H9 (cell line): ENCODE measurements around the gene KCND1. TPM values are rescaled to one million over a fixed set of nuclear protein-coding genes. Genes with fewer than 3 reads are reported as not detected.

Experiments
- DNase-seq: peaks from one replicate; pipeline ENCODE4 v3.0.0-alpha.2; 2017
- H2AFZ ChIP-seq: one replicate; pipeline ENCODE4 v1.6.1; 2013; ENCODE audit warnings: mild to moderate bottlenecking, low read length, control low read depth, moderate library complexity
- H2AK5ac ChIP-seq: 2 replicates; pipeline ENCODE4 v1.6.1; 2013; ENCODE audit warnings: low read length, control low read depth, mixed read lengths; ENCODE audit not compliant: insufficient read length
- H2BK120ac ChIP-seq: one replicate; pipeline ENCODE4 v1.6.1; 2013; ENCODE audit warnings: low read depth, mild to moderate bottlenecking, low read length, control low read depth, inconsistent platforms; ENCODE audit not compliant: poor library complexity, severe bottlenecking
- H2BK12ac ChIP-seq: 2 replicates; pipeline ENCODE4 v1.6.1; 2013; ENCODE audit warnings: low read length, control low read depth, mixed read lengths, low read depth; ENCODE audit not compliant: insufficient read length
- H2BK15ac ChIP-seq: 2 replicates; pipeline ENCODE4 v1.6.1; 2013; ENCODE audit warnings: low read depth, low read length, control low read depth
- H2BK20ac ChIP-seq: one replicate; pipeline ENCODE4 v1.6.1; 2013; ENCODE audit warnings: low read depth, mild to moderate bottlenecking, low read length, control low read depth, inconsistent platforms; ENCODE audit not compliant: poor library complexity, severe bottlenecking
- H2BK5ac ChIP-seq: 2 replicates; pipeline ENCODE4 v1.6.1; 2013; ENCODE audit warnings: low read length, control low read depth, mixed read lengths; ENCODE audit not compliant: insufficient read length
- H3K14ac ChIP-seq: 2 replicates; pipeline ENCODE4 v1.6.1; 2013; ENCODE audit warnings: low read length, control low read depth; ENCODE audit not compliant: insufficient read depth
- H3K18ac ChIP-seq: 2 replicates; pipeline ENCODE4 v1.6.1; 2013; ENCODE audit warnings: low read depth, mild to moderate bottlenecking, mixed read lengths, low read length, control low read depth; ENCODE audit not compliant: insufficient read length
- H3K23ac ChIP-seq: 2 replicates; pipeline ENCODE4 v1.6.1; 2013; ENCODE audit warnings: low read length, control low read depth, mixed read lengths, low read depth; ENCODE audit not compliant: insufficient read length
- H3K23me2 ChIP-seq: 2 replicates; pipeline ENCODE4 v1.6.1; 2013; ENCODE audit warnings: low read depth, mild to moderate bottlenecking, mixed read lengths, low read length, control low read depth; ENCODE audit not compliant: insufficient read length, poor library complexity, severe bottlenecking
- H3K27ac ChIP-seq: 2 replicates; pipeline ENCODE4 v1.5.1; 2013; ENCODE audit warnings: low read length, control low read depth, mixed read lengths, low read depth; ENCODE audit not compliant: insufficient read length
- H3K27me3 ChIP-seq: 2 replicates; pipeline ENCODE4 v1.6.1; 2013; ENCODE audit warnings: low read length, control low read depth, inconsistent platforms; ENCODE audit not compliant: insufficient read depth
- H3K4ac ChIP-seq: 2 replicates; pipeline ENCODE4 v1.6.1; 2013; ENCODE audit warnings: low read depth, mild to moderate bottlenecking, control low read depth, inconsistent platforms, low read length, moderate library complexity
- H3K4me1 ChIP-seq: 2 replicates; pipeline ENCODE4 v1.6.1; 2013; ENCODE audit warnings: low read length, control low read depth, inconsistent platforms; ENCODE audit not compliant: insufficient read depth
- H3K4me2 ChIP-seq: 2 replicates; pipeline ENCODE4 v1.6.1; 2013; ENCODE audit warnings: low read length, control low read depth, mixed read lengths; ENCODE audit not compliant: insufficient read length, insufficient read depth
- H3K56ac ChIP-seq: 2 replicates; pipeline ENCODE4 v1.6.1; 2013; ENCODE audit warnings: low read depth, mild to moderate bottlenecking, mixed read lengths, low read length, control low read depth; ENCODE audit not compliant: insufficient read length
- H3K79me1 ChIP-seq: 2 replicates; pipeline ENCODE4 v1.6.1; 2013; ENCODE audit warnings: low read depth, mild to moderate bottlenecking, moderate library complexity, low read length, control low read depth, inconsistent platforms; ENCODE audit not compliant: insufficient read depth, poor library complexity, severe bottlenecking
- H3K79me2 ChIP-seq: 2 replicates; pipeline ENCODE4 v1.6.1; 2013; ENCODE audit warnings: low read length, control low read depth, inconsistent platforms; ENCODE audit not compliant: insufficient read depth
- H3K9ac ChIP-seq: 2 replicates; pipeline ENCODE4 v1.6.1; 2013; ENCODE audit warnings: low read length, control low read depth, mixed read lengths; ENCODE audit not compliant: insufficient read length; ENCODE audit errors: extremely low read depth
- H3K9me3 ChIP-seq: one replicate; pipeline ENCODE4 v1.6.1; 2013; ENCODE audit warnings: low read depth, low read length, inconsistent platforms; ENCODE audit not compliant: control insufficient read depth
- H3T11ph ChIP-seq: one replicate; pipeline ENCODE4 v1.6.1; 2013; ENCODE audit warnings: mild to moderate bottlenecking, low read length, control low read depth, inconsistent platforms
- H4K20me1 ChIP-seq: one replicate; pipeline ENCODE4 v1.6.1; 2013; ENCODE audit not compliant: control insufficient read depth, insufficient read length, insufficient read depth
- H4K5ac ChIP-seq: 2 replicates; pipeline ENCODE4 v1.6.1; 2013; ENCODE audit warnings: low read depth, mild to moderate bottlenecking, mixed read lengths, low read length, control low read depth; ENCODE audit not compliant: insufficient read length
- H4K8ac ChIP-seq: replicated peaks from 2 replicates; pipeline ENCODE4 v1.6.1; 2013; ENCODE audit warnings: low read length, control low read depth, mixed read lengths, low read depth; ENCODE audit not compliant: insufficient read length
- H4K91ac ChIP-seq: 2 replicates; pipeline ENCODE4 v1.6.1; 2013; ENCODE audit warnings: low read depth, mild to moderate bottlenecking, moderate library complexity, mixed read lengths, low read length, control low read depth; ENCODE audit not compliant: insufficient read length
- H3K27ac Mint-ChIP-seq, 3 experiments: 2 replicates in 2 of 3; 3 replicates in 1 of 3; pipeline ENCODE4 v1.8.0; 2020 to 2021; ENCODE audit warnings: mixed read lengths in 3 of 3, mild to moderate bottlenecking in 1 of 3, moderate library complexity in 1 of 3
- H3K27me3 Mint-ChIP-seq: 2 replicates; pipeline ENCODE4 v1.8.0; 2021; ENCODE audit warnings: low read depth, mild to moderate bottlenecking, moderate library complexity, mixed read lengths
- H3K36me3 Mint-ChIP-seq, 3 experiments: 2 replicates in 2 of 3; 3 replicates in 1 of 3; pipeline ENCODE4 v1.8.0; 2020 to 2021; ENCODE audit warnings: low read depth in 3 of 3, mixed read lengths in 3 of 3; ENCODE audit not compliant: insufficient read depth in 1 of 3
- H3K4me1 Mint-ChIP-seq, 2 experiments: 2 replicates each; pipeline ENCODE4 v1.8.0; 2020; ENCODE audit warnings: mixed read lengths in 2 of 2
- H3K4me3 Mint-ChIP-seq, 2 experiments: 2 replicates in 1 of 2; 3 replicates in 1 of 2; pipeline ENCODE4 v1.8.0; 2020 to 2021; ENCODE audit warnings: mild to moderate bottlenecking in 2 of 2, mixed read lengths in 2 of 2, moderate library complexity in 1 of 2
- H3K9me3 Mint-ChIP-seq, 2 experiments: 2 replicates in 1 of 2; 3 replicates in 1 of 2; pipeline ENCODE4 v1.8.0; 2020; ENCODE audit warnings: mild to moderate bottlenecking in 2 of 2, mixed read lengths in 2 of 2, moderate library complexity in 1 of 2
- CTCF ChIP-seq: fragments of 200-600 bp; sonication (generic); conservative IDR thresholded peaks from 3 replicates; pipeline ENCODE4 v1.8.0; 2021; ENCODE audit warnings: antibody characterized with exemption, mild to moderate bottlenecking
- WGBS: extraction: QIAGEN DNeasy Blood & Tissue Kit; methylation state at CpG from one replicate; pipeline ENCODE4 v1.1.7; 2013; ENCODE audit warnings: missing lambda C conversion rate, low lambda C conversion rate, mixed read lengths; ENCODE audit not compliant: insufficient read length; ENCODE audit errors: extremely low coverage; 5-methylcytosine and 5-hydroxymethylcytosine counted together
- total RNA-seq: library from RNA; stranded (reverse); gene quantifications from 2 replicates; pipeline ENCODE4 v1.2.1, GENCODE V29; 2021

The KCND1 gene
- total RNA-seq, 1 experiment from 2014 or later, result 5.7 TPM

GRCh38 chrX:48999030-48999429 lies 27.4 kb upstream of the KCND1 start:
- Histone ChIP-seq H4K5ac (no peak overlapping the region), H2BK15ac (no peak overlapping the region), H3K56ac (no peak overlapping the region), H3K9me3 (no peaks in the 10 kb centered on the region), H3K4me1 (no peaks in the 10 kb centered on the region), H4K91ac (no peak overlapping the region), H3K23ac (no peak overlapping the region), H3K9ac (no peak overlapping the region), H4K8ac (no peak overlapping the region), H2BK120ac (no peak overlapping the region), H4K20me1 (peaks cover 2% of the 10 kb centered on the region), H3T11ph (no peak overlapping the region), H3K79me1 (peaks cover 2% of the 10 kb centered on the region), H3K27ac (no peak overlapping the region), H3K4ac (no peak overlapping the region), H2BK12ac (no peak overlapping the region), H3K27me3 (no peaks in the 10 kb centered on the region), H2BK5ac (no peak overlapping the region), H3K14ac (no peak overlapping the region), H3K23me2 (no peaks in the 10 kb centered on the region), H2AFZ (no peak overlapping the region), H3K4me2 (no peak overlapping the region), H2BK20ac (no peak overlapping the region), H3K79me2 (peaks cover 2% of the 10 kb centered on the region; the same call in 1 of the 2 replicates), H3K18ac (no peak overlapping the region), H2AK5ac (no peak overlapping the region)
- Mint-ChIP-seq H3K4me3 (no peak overlapping the region), H3K27ac (no peak overlapping the region), H3K4me1 (peaks cover 0 to 13% of the 10 kb centered on the region in 2 experiments; a peak in 2 of 4 replicates), H3K36me3 (peaks cover 38 to 59% (median 59%) of the 10 kb centered on the region in 3 experiments; a peak in 6 of 7 replicates), H3K9me3 (peaks cover 69 to 77% of the 10 kb centered on the region in 2 experiments), H3K27me3 (no peaks in the 10 kb centered on the region; the same call in 1 of the 2 replicates)
- DNase-seq, result no peak
- TF ChIP-seq CTCF, result no peak
- WGBS, result no CpG with 5 or more reads among the region's 5 CpGs
